ENCODE results near the gene C12orf75. TPM values are rescaled to one million over a fixed set of nuclear protein-coding genes. Genes with fewer than 3 reads are reported as not detected.
"Not testable (repeated sequence)": the region's sequence is repeated elsewhere in the genome, so short reads cannot be mapped to it uniquely, and the experiment has no call there.

The C12orf75 gene
- total RNA-seq, 1 experiment from 2014 or later, result 46.0 TPM

GRCh38 chr12:105329926-105330282 is 587 bp upstream of the C12orf75 start:
- POLR2A ChIA-PET (ENCODE audit: low non-redundant PET), result no interaction called here
- no peak for DNase-seq (ENCODE audit: low spot score)
- CTCF ChIA-PET, result no interaction called here
- H3K27me3 ChIP-seq (replicated peaks; ENCODE audit: insufficient read depth, low read depth, low read length, poor library complexity), result no peaks in the 10 kb centered on the region
- H3K4me1 ChIP-seq (ENCODE audit: insufficient read depth, low read length, poor library complexity, severe bottlenecking), result peaks cover 9% of the 10 kb centered on the region
- H3K4me3 ChIP-seq (ENCODE audit: low read depth, low read length, poor library complexity, severe bottlenecking), result peak overlapping the region; percentile 63
- H3K27ac ChIP-seq (ENCODE audit: low read depth, low read length, poor library complexity, severe bottlenecking), result no peak overlapping the region
- no peaks in the 10 kb centered on the region for H3K9me3 ChIP-seq (ENCODE audit: low read depth, low read length, poor library complexity, severe bottlenecking)
- intact Hi-C loops (cut with micrococcal nuclease; ENCODE audit: unreplicated experiment), result no loop called here
- TF ChIP-seq EZH2 (IDR thresholded peaks at IDR 0.05; ENCODE audit: borderline replicate concordance, low read depth, low read length, poor library complexity, severe bottlenecking), result no peak
- TF ChIP-seq, protein P1, sequence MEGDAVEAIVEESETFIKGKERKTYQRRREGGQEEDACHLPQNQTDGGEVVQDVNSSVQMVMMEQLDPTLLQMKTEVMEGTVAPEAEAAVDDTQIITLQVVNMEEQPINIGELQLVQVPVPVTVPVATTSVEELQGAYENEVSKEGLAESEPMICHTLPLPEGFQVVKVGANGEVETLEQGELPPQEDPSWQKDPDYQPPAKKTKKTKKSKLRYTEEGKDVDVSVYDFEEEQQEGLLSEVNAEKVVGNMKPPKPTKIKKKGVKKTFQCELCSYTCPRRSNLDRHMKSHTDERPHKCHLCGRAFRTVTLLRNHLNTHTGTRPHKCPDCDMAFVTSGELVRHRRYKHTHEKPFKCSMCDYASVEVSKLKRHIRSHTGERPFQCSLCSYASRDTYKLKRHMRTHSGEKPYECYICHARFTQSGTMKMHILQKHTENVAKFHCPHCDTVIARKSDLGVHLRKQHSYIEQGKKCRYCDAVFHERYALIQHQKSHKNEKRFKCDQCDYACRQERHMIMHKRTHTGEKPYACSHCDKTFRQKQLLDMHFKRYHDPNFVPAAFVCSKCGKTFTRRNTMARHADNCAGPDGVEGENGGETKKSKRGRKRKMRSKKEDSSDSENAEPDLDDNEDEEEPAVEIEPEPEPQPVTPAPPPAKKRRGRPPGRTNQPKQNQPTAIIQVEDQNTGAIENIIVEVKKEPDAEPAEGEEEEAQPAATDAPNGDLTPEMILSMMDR (conservative IDR thresholded peaks at IDR 0.05; ENCODE audit: low read depth, low read length), result no peak
- no TSS peak for BruUV-seq (replicated peaks)
- no peaks in the 10 kb centered on the region for H3K36me3 ChIP-seq (ENCODE audit: insufficient read depth, low read length, poor library complexity, severe bottlenecking)

- DNase-seq (ENCODE audit: low spot score), result peak; percentile 47
- Histone ChIP-seq H3K4me1 (ENCODE audit: insufficient read depth, low read length, poor library complexity, severe bottlenecking) (peaks cover 9% of the 10 kb centered on the region), H3K4me3 (ENCODE audit: low read depth, low read length, poor library complexity, severe bottlenecking) (peak overlapping the region; percentile 63), H3K27ac (ENCODE audit: low read depth, low read length, poor library complexity, severe bottlenecking) (no peak overlapping the region), H3K27me3 (replicated peaks; ENCODE audit: insufficient read depth, low read depth, low read length, poor library complexity) (no peaks in the 10 kb centered on the region), H3K9me3 (ENCODE audit: low read depth, low read length, poor library complexity, severe bottlenecking) (no peaks in the 10 kb centered on the region), H3K36me3 (ENCODE audit: insufficient read depth, low read length, poor library complexity, severe bottlenecking) (no peaks in the 10 kb centered on the region)
- no peak for TF ChIP-seq EZH2 (IDR thresholded peaks at IDR 0.05; ENCODE audit: borderline replicate concordance, low read depth, low read length, poor library complexity, severe bottlenecking)
- TF ChIP-seq, protein P1 (conservative IDR thresholded peaks at IDR 0.05; ENCODE audit: low read depth, low read length), result no peak
- intact Hi-C loops (cut with micrococcal nuclease; ENCODE audit: unreplicated experiment), result no loop called here
- POLR2A ChIA-PET (ENCODE audit: low non-redundant PET), result no interaction called here
- CTCF ChIA-PET, result interaction anchor here (0.6 to 0.7 kb wide), 2 partner anchors 691 to 1483 kb away, joined by 3 to 9 read pairs; no protein-coding TSS in a partner anchor
- BruUV-seq (replicated peaks), result TSS peak; percentile 30
Measured at GRCh38 chr12:105330931-105331804, 677 bp downstream of the C12orf75 start.

- H3K27me3 ChIP-seq (replicated peaks; ENCODE audit: insufficient read depth, low read depth, low read length, poor library complexity), result no peaks in the 10 kb centered on the region
- intact Hi-C loops (cut with micrococcal nuclease; ENCODE audit: unreplicated experiment), result no loop called here
- ChIA-PET CTCF (no interaction called here), POLR2A (ENCODE audit: low non-redundant PET) (no interaction called here)
- no peak overlapping the region for H3K27ac ChIP-seq (ENCODE audit: low read depth, low read length, poor library complexity, severe bottlenecking)
- peak overlapping the region; percentile 63 for H3K4me3 ChIP-seq (ENCODE audit: low read depth, low read length, poor library complexity, severe bottlenecking)
- TF ChIP-seq, protein P1 (conservative IDR thresholded peaks at IDR 0.05; ENCODE audit: low read depth, low read length), result no peak
- no peak for TF ChIP-seq EZH2 (IDR thresholded peaks at IDR 0.05; ENCODE audit: borderline replicate concordance, low read depth, low read length, poor library complexity, severe bottlenecking)
- DNase-seq (ENCODE audit: low spot score), result no peak
- H3K4me1 ChIP-seq (ENCODE audit: insufficient read depth, low read length, poor library complexity, severe bottlenecking), result peaks cover 9% of the 10 kb centered on the region
- no peaks in the 10 kb centered on the region for H3K36me3 ChIP-seq (ENCODE audit: insufficient read depth, low read length, poor library complexity, severe bottlenecking)
- BruUV-seq (replicated peaks), result no TSS peak
- no peaks in the 10 kb centered on the region for H3K9me3 ChIP-seq (ENCODE audit: low read depth, low read length, poor library complexity, severe bottlenecking)
Measured at GRCh38 chr12:105331805-105332251, 1.3 kb downstream of the C12orf75 start.

- H3K27ac ChIP-seq (ENCODE audit: low read depth, low read length, poor library complexity, severe bottlenecking); H3K27me3 ChIP-seq (replicated peaks; ENCODE audit: insufficient read depth, low read depth, low read length, poor library complexity); H3K9me3 ChIP-seq (ENCODE audit: low read depth, low read length, poor library complexity, severe bottlenecking); CTCF ChIA-PET; BruUV-seq (replicated peaks); H3K36me3 ChIP-seq (ENCODE audit: insufficient read depth, low read length, poor library complexity, severe bottlenecking); DNase-seq (ENCODE audit: low spot score); H3K4me1 ChIP-seq (ENCODE audit: insufficient read depth, low read length, poor library complexity, severe bottlenecking); intact Hi-C loops (cut with micrococcal nuclease; ENCODE audit: unreplicated experiment); H3K4me3 ChIP-seq (ENCODE audit: low read depth, low read length, poor library complexity, severe bottlenecking); POLR2A ChIA-PET (ENCODE audit: low non-redundant PET): not testable (repeated sequence)
Measured at GRCh38 chr12:105332286-105332685, 1.8 kb downstream of the C12orf75 start.

Data from A673 (cell line).